ENCODE results near the gene VPS37D. TPM values are rescaled to one million over a fixed set of nuclear protein-coding genes. Genes with fewer than 3 reads are reported as not detected.
A peak's percentile ranks its signal among the peaks of the same experiment; 100 is the strongest.

VPS37D gene
- total and polyA plus RNA-seq, 3 donors from 2014 or later, result 10.3 to 24.8 (median 15.0) TPM

- DNase-seq, result no peak
- H3K4me1 ChIP-seq, result no peaks in the 10 kb centered on the region
- H3K36me3 ChIP-seq (ENCODE audit: low read depth, missing control alignments), result no peaks in the 10 kb centered on the region
- intact Hi-C loops (cut with DNase I; ENCODE audit: low total_unique reads), result no loop called here
- H3K27ac ChIP-seq, result no peak overlapping the region
- no peaks in the 10 kb centered on the region for H3K9me3 ChIP-seq
- H3K4me3 ChIP-seq, result no peak overlapping the region
- TF ChIP-seq POLR2A (IDR thresholded peaks at IDR 0.05) (no peak), CTCF (IDR thresholded peaks at IDR 0.05) (no peak)
- no peaks in the 10 kb centered on the region for H3K27me3 ChIP-seq
Measured at GRCh38 chr7:73663033-73663432, 4.6 kb upstream of the VPS37D start.

GRCh38 chr7:73668103-73668885 lies 663 bp downstream of the VPS37D start:
- Histone ChIP-seq H3K36me3 (ENCODE audit: low read depth, missing control alignments) (no peaks in the 10 kb centered on the region), H3K4me3 (peak overlapping the region; percentile 70 to 72), H3K27ac (peak overlapping the region in 1 of 2 donors; percentile 53), H3K4me1 (peaks cover 6% of the 10 kb centered on the region), H3K9me3 (no peaks in the 10 kb centered on the region), H3K27me3 (no peaks in the 10 kb centered on the region)
- DNase-seq, result no peak
- TF ChIP-seq CTCF (IDR thresholded peaks at IDR 0.05), result no peak
- TF ChIP-seq POLR2A (IDR thresholded peaks at IDR 0.05), result no peak
- 0 to 2% methylated on average over 14 to 25 of the region's 52 CpGs for WGBS, 2 donors
- intact Hi-C loops (cut with DNase I; ENCODE audit: low total_unique reads), result no loop called here

- intact Hi-C loops (cut with DNase I; ENCODE audit: low total_unique reads), result no loop called here
- H3K27ac ChIP-seq, result peak overlapping the region in 1 of 2 donors; percentile 10
- H3K9me3 ChIP-seq, result no peaks in the 10 kb centered on the region
- no peak for TF ChIP-seq CTCF (IDR thresholded peaks at IDR 0.05)
- TF ChIP-seq POLR2A (IDR thresholded peaks at IDR 0.05), result no peak
- DNase-seq, result no peak
- peaks cover 12% of the 10 kb centered on the region for H3K4me1 ChIP-seq
- 21 to 27% methylated on average over 5 of the region's 5 CpGs for WGBS, 2 donors
- H3K4me3 ChIP-seq, result peak overlapping the region in 1 of 2 donors; percentile 70
- no peaks in the 10 kb centered on the region for H3K36me3 ChIP-seq (ENCODE audit: low read depth, missing control alignments)
- no peaks in the 10 kb centered on the region for H3K27me3 ChIP-seq
Measured at GRCh38 chr7:73668886-73669230, 1.2 kb downstream of the VPS37D start.

- H3K27ac ChIP-seq, result no peak overlapping the region
- no peaks in the 10 kb centered on the region for H3K9me3 ChIP-seq
- no peak for DNase-seq
- intact Hi-C loops (cut with DNase I; ENCODE audit: low total_unique reads), result no loop called here
- no peaks in the 10 kb centered on the region for H3K36me3 ChIP-seq (ENCODE audit: low read depth, missing control alignments)
- no peak overlapping the region for H3K4me3 ChIP-seq
- 75 to 81% methylated on average over 9 to 18 of the region's 19 CpGs for WGBS, 2 donors
- H3K4me1 ChIP-seq, result peaks cover 12% of the 10 kb centered on the region
- no peaks in the 10 kb centered on the region for H3K27me3 ChIP-seq
- no peak for TF ChIP-seq CTCF (IDR thresholded peaks at IDR 0.05)
- no peak for TF ChIP-seq POLR2A (IDR thresholded peaks at IDR 0.05)
Measured at GRCh38 chr7:73669288-73669701, 1.7 kb downstream of the VPS37D start.

GRCh38 chr7:73669858-73670385 lies 2.3 kb downstream of the VPS37D start:
- H3K9me3 ChIP-seq, result no peaks in the 10 kb centered on the region
- peaks cover 12% of the 10 kb centered on the region for H3K4me1 ChIP-seq
- no peaks in the 10 kb centered on the region for H3K36me3 ChIP-seq (ENCODE audit: low read depth, missing control alignments)
- no peak for TF ChIP-seq CTCF (IDR thresholded peaks at IDR 0.05)
- TF ChIP-seq POLR2A (IDR thresholded peaks at IDR 0.05), result no peak
- intact Hi-C loops (cut with DNase I; ENCODE audit: low total_unique reads), result no loop called here
- no peak overlapping the region for H3K27ac ChIP-seq
- whole genome bisulfite sequencing, 2 donors, result 87 to 89% methylated on average over 12 of the region's 12 CpGs
- no peak overlapping the region for H3K4me3 ChIP-seq
- H3K27me3 ChIP-seq, result no peaks in the 10 kb centered on the region
- no peak for DNase-seq
